ENCODE results near the gene GID4.

DNA sequence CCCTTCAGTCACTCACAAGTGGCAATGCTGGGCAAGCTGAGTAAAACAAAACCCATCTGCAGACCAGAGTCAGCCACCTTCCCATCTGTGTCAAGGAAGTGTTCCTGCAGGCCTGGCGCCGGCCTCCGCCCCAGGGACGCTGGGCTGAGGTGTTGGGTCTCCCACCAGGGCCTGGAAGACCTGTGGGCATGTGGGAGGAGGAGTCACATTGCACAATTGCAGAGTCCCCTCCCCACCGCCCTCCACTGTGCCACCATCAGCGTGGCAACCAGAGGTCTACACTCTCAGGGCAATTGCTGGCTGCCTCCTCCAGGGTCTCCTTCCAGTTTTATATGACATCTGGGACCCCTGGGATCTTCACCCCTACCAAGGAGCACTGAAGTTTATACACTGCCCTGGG is 66.4 kb downstream of the GID4 start:
- TF ChIP-seq, protein P1, sequence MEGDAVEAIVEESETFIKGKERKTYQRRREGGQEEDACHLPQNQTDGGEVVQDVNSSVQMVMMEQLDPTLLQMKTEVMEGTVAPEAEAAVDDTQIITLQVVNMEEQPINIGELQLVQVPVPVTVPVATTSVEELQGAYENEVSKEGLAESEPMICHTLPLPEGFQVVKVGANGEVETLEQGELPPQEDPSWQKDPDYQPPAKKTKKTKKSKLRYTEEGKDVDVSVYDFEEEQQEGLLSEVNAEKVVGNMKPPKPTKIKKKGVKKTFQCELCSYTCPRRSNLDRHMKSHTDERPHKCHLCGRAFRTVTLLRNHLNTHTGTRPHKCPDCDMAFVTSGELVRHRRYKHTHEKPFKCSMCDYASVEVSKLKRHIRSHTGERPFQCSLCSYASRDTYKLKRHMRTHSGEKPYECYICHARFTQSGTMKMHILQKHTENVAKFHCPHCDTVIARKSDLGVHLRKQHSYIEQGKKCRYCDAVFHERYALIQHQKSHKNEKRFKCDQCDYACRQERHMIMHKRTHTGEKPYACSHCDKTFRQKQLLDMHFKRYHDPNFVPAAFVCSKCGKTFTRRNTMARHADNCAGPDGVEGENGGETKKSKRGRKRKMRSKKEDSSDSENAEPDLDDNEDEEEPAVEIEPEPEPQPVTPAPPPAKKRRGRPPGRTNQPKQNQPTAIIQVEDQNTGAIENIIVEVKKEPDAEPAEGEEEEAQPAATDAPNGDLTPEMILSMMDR (IDR thresholded peaks at IDR 0.05; ENCODE audit: low read depth, low read length, missing input control): no peak
- TF ChIP-seq, protein P2, sequence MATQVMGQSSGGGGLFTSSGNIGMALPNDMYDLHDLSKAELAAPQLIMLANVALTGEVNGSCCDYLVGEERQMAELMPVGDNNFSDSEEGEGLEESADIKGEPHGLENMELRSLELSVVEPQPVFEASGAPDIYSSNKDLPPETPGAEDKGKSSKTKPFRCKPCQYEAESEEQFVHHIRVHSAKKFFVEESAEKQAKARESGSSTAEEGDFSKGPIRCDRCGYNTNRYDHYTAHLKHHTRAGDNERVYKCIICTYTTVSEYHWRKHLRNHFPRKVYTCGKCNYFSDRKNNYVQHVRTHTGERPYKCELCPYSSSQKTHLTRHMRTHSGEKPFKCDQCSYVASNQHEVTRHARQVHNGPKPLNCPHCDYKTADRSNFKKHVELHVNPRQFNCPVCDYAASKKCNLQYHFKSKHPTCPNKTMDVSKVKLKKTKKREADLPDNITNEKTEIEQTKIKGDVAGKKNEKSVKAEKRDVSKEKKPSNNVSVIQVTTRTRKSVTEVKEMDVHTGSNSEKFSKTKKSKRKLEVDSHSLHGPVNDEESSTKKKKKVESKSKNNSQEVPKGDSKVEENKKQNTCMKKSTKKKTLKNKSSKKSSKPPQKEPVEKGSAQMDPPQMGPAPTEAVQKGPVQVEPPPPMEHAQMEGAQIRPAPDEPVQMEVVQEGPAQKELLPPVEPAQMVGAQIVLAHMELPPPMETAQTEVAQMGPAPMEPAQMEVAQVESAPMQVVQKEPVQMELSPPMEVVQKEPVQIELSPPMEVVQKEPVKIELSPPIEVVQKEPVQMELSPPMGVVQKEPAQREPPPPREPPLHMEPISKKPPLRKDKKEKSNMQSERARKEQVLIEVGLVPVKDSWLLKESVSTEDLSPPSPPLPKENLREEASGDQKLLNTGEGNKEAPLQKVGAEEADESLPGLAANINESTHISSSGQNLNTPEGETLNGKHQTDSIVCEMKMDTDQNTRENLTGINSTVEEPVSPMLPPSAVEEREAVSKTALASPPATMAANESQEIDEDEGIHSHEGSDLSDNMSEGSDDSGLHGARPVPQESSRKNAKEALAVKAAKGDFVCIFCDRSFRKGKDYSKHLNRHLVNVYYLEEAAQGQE (IDR thresholded peaks at IDR 0.05): no peak
- TF ChIP-seq TAF1 (conservative IDR thresholded peaks at IDR 0.05): no peak
- TF ChIP-seq JUND (IDR thresholded peaks at IDR 0.05): no peak
- no peak for TF ChIP-seq SP1 (IDR thresholded peaks at IDR 0.05)
- TF ChIP-seq, protein P3, sequence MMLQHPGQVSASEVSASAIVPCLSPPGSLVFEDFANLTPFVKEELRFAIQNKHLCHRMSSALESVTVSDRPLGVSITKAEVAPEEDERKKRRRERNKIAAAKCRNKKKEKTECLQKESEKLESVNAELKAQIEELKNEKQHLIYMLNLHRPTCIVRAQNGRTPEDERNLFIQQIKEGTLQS (IDR thresholded peaks at IDR 0.05): no peak
- TF ChIP-seq RAD21 (IDR thresholded peaks at IDR 0.05): no peak
- no peak for TF ChIP-seq YY1 (IDR thresholded peaks at IDR 0.05)
- TF ChIP-seq, protein P4, sequence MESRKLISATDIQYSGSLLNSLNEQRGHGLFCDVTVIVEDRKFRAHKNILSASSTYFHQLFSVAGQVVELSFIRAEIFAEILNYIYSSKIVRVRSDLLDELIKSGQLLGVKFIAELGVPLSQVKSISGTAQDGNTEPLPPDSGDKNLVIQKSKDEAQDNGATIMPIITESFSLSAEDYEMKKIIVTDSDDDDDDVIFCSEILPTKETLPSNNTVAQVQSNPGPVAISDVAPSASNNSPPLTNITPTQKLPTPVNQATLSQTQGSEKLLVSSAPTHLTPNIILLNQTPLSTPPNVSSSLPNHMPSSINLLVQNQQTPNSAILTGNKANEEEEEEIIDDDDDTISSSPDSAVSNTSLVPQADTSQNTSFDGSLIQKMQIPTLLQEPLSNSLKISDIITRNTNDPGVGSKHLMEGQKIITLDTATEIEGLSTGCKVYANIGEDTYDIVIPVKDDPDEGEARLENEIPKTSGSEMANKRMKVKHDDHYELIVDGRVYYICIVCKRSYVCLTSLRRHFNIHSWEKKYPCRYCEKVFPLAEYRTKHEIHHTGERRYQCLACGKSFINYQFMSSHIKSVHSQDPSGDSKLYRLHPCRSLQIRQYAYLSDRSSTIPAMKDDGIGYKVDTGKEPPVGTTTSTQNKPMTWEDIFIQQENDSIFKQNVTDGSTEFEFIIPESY (IDR thresholded peaks at IDR 0.05): no peak
